A673 (cell line): Measurements from ENCODE around the gene MYLK.

Source experiments
- EZH2 ChIP-seq: fragments of 200-600 bp; sonication (generic); IDR thresholded peaks from 2 replicates; pipeline ENCODE4 v1.6.1; 2017; ENCODE audit warnings: borderline replicate concordance, low read depth, mild to moderate bottlenecking, mixed read lengths, antibody characterized with exemption, low read length; ENCODE audit not compliant: poor library complexity, severe bottlenecking
- TF ChIP-seq, protein P1 (sequence below): fragments of 300-800, 200-600 bp; sonication (generic); conservative IDR thresholded peaks from 2 replicates; pipeline ENCODE4 v1.5.1; 2017; ENCODE audit warnings: low read depth, mild to moderate bottlenecking, antibody characterized with exemption, low read length, moderate library complexity, mixed read lengths

- TF ChIP-seq, protein P1, sequence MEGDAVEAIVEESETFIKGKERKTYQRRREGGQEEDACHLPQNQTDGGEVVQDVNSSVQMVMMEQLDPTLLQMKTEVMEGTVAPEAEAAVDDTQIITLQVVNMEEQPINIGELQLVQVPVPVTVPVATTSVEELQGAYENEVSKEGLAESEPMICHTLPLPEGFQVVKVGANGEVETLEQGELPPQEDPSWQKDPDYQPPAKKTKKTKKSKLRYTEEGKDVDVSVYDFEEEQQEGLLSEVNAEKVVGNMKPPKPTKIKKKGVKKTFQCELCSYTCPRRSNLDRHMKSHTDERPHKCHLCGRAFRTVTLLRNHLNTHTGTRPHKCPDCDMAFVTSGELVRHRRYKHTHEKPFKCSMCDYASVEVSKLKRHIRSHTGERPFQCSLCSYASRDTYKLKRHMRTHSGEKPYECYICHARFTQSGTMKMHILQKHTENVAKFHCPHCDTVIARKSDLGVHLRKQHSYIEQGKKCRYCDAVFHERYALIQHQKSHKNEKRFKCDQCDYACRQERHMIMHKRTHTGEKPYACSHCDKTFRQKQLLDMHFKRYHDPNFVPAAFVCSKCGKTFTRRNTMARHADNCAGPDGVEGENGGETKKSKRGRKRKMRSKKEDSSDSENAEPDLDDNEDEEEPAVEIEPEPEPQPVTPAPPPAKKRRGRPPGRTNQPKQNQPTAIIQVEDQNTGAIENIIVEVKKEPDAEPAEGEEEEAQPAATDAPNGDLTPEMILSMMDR: no peak
- TF ChIP-seq EZH2: no peak
Observed at GRCh38 chr3:123843668-123844067, 40.5 kb downstream of the MYLK start.
